GM21723 (cell line): ENCODE measurements around the gene PRKX.
"Not testable (repeated sequence)": the region's sequence is repeated elsewhere in the genome, so short reads cannot be mapped to it uniquely, and the experiment has no call there.

ENCODE experiments used
- ATAC-seq: cut with Tn5 transposase; IDR thresholded peaks from one replicate; pipeline ENCODE4 v1.9.1; 2021; ENCODE audit warnings: mild to moderate bottlenecking, moderate library complexity; ENCODE audit not compliant: unreplicated experiment

PRKX gene

DNA sequence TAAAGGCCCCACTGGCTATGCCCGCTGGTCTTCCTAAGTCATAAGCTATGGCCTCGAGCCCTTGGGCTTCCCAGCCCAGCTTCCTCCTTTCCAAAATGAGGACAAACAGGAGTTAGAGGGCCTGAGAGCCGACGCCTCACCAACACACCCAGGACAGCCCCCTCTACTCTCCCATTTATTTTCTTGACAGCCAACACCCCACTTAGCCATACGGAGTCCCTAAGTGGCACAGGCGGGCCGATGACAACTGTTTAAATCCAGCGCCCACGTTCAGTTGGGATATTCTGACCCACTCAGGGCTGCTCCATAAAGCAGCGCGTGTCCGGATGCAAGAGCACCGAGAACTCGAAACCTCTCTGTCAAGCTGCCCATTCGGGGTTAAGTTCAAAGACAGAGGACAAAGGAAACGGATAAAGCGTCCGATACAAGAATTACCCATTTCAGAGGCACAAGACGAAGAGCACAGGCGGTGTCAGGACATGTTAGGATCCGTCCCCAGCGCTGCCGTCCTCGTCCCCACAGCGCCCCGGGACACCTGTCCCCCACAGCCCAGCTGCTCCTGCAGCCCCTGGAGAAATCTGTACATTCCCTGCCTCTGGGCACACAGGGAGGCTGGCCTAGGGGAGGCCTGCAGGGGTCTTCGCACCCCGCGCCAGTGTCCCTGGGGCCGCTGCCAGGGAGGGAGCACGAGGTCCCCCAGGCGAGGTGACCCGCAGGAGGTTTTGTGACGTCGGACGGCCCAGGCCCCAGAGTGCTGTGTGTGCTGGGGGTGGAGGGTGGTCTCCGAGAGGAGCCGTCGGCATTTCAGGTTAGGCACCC is 1.2 kb downstream of the PRKX start:
- ATAC-seq, result peak; percentile 23

DNA sequence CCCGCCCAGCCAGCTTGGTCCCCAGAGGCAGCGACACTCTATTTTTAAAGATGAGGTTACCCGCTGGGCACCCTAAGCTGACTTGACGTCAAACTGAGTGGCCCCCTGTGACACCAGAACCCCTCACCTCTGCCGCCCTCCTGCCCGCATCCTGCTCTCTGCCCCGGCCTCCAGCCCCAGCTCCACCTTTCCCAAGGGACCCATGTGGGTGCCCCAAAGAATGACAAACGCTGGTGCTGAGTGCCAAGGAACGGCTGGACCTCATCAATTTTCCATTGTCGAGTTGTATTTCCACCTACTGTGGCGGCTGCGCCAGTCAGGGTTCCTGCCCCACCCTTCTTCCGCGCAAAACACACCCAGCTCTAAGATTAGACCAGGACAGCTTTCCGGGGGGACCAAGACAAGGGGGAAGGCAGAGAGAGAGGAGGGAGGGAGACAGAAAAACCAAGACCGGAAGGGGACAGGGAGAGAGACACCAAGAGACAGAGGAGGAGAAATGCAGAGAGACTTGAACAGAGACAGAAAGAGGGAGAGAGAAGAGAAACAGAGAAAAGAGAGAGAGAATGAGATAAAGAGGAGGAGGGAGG is 2.0 kb downstream of the PRKX start:
- no peak for ATAC-seq

DNA sequence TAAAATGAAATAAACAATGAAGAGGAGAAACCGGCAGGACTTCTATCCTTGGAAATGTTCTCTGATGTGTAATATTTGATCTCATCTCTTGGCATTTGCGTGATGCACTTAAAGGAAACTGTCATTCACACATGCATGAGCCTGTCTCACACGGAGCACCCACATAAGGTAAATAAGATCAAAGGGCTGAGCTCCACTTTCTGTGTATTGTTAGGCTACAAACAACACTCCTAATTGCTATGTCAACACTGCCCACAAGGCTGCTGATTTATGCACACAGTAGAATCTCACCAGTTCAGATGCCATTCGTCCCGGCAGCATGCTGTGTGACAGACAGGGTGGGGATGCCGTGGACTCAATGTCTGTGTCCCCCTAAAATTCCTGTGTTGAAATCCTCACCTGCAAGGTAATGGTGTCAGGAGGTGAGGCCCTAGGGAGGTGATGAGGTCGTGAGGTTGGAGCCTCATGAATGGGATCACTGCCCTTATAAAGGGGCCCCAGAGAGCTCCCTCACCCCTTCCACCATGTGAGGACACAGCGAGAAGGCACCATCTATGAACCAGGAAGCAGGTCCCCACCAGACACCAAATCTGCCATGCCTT is 5.7 kb downstream of the PRKX start:
- not testable (repeated sequence) for ATAC-seq

GRCh38 chrX:3706481-3706880 is 7.0 kb downstream of the PRKX start:
- ATAC-seq, result no peak

DNA sequence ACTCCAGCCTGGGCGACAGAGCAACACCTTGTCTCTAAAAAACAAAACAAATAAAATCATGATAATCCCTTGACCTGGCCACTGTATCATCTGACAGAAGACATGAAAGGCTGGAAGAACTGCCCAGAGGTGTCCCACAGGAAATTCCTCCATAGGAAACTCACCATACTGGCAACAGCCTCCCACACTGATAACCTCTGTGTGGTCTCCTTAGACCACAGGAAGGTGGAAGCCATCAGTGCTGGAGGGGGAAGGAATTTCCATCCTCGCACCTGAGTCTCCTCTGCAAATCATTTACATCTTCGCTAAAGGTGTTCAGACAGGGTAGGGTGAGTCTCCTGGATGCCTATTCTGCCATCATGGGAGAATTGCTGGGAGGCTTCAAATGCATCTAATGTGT is 10.2 kb downstream of the PRKX start:
- ATAC-seq, result not testable (repeated sequence)

- not testable (repeated sequence) for ATAC-seq
These were observed 11.4 kb downstream of the PRKX start for GRCh38 chrX:3702095-3702494.

DNA sequence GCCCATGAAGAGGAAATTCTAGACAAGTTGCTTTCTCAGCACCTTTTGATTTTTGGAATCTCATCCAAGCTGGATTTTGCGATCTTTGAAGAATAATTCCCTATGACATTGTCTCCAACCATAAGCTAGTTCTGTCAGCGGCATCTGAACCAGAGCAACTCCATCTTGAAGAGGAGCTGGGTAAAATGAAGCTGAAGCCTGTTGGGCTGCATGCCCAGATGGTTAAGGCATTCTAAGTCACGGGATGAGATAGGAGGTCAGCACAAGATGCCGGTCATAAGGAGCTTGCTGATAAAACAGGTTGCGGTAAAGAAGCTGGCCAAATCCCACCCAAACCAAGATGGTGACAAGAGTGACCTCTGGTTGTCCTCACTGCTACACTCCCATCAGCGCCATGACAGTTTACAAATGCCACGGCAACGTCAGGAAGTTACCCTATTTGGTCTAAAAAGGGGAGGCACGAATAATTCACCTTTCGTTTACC is 12.0 kb downstream of the PRKX start:
- ATAC-seq, result not testable (repeated sequence)

- ATAC-seq, result peak; percentile 75
These were observed 13.5 kb downstream of the PRKX start for GRCh38 chrX:3699821-3700381.

GRCh38 chrX:3697701-3698279 is 15.7 kb downstream of the PRKX start:
- ATAC-seq, result no peak

GRCh38 chrX:3697220-3697684 is 16.2 kb downstream of the PRKX start:
- no peak for ATAC-seq

- ATAC-seq, result no peak
These were observed 17.9 kb downstream of the PRKX start for GRCh38 chrX:3695536-3695935.

- ATAC-seq, result no peak
These were observed 23.3 kb downstream of the PRKX start for GRCh38 chrX:3690140-3690539.

DNA sequence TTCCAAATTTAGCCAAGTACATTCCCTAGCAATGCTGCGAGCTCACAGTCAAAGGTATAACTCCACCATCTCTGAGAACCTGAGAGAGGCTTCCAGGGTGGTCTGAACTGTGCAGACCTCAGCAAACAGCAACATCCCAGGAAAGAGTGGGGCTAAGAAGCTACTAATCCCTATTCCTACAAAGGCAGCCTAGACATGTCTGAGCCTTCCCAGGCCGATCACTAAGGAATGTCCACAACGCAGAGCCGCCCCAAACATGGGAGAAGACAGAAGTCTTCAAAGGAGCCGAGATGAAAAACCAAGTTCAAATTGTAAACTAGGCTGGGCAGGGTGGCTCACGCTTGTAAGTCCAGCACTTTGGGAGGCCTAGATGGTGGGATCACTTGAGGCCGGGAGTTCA is 30.2 kb downstream of the PRKX start:
- ATAC-seq, result not testable (repeated sequence)

- no peak for ATAC-seq
These were observed 33.0 kb downstream of the PRKX start for GRCh38 chrX:3680459-3680858.

- no peak for ATAC-seq
These were observed 33.8 kb downstream of the PRKX start for GRCh38 chrX:3679669-3680068.

DNA sequence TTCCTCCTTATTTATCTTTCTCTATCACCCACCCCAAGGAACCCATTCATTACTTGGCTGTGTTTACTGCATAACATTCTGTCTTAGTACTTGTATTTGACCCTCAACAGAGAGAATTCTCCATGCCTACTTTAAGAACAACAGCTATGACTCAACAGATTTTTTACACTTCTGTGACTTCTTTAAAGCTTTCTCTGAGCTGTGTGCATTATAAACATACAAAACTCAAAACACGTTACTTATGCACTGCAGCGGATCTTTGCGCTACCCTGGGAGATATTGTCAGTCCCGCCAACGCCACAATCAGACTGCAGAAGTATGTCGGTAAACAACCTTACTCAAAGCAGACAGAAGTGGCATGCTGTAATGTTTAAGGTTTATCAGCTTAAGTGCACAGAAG is 35.1 kb downstream of the PRKX start:
- ATAC-seq, result no peak

GRCh38 chrX:3674881-3675280 is 38.6 kb downstream of the PRKX start:
- no peak for ATAC-seq

DNA sequence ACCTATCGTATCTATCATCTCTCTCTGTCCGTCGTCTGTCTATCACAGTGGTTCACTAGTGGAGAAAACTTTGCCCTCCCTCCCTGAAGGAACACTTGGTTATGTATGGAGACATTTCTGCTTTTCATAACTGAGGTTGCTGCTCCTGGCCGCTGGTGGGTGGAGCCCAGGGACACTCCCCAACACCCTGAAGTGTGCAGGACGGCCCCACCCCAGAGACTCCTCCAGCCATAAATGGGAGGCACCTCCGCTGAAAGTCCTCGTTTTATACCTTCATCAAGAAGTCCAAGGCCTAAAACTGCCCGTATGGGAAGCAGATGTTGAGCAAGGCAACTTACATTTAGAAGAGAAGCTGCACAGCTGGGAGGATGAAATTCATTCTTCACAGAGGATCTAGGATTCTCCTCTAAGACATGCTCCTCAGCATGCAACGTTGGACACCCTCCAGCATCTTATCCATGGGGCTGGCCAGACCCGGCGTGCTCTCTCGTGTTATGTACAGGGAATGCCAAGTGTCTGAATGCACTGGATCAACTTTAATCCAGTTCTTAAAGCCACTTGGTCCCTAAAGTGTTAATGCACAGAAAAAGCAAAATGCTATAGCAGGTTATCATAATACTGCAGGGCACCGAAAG is 43.5 kb downstream of the PRKX start:
- ATAC-seq, result no peak

- no peak for ATAC-seq
These were observed 46.5 kb downstream of the PRKX start for GRCh38 chrX:3666975-3667374.

DNA sequence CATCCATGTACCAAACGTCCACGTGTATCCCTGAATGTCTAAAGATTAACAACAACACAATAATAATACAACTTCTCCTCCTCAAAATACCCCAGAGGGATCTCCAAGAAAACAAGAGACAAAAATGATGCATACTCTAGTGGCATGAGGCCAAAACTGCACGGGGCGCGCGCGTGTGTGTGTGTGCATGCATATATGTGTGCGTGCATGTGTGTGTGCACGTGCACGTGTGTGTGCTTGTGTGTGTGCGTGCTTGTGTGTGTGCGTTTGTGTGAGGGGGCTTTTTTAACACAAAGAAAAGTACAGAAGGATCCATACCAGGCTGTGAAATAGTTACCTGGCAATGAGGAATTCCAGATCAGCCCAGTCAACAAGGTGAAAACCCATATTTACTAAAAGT is 48.5 kb downstream of the PRKX start:
- ATAC-seq, result no peak
